PC-3 (cell line): Measurements from ENCODE around the gene ADORA3.

Experiments
- CTCF ChIP-seq: fragments of 300-600 bp; sonication (generic); conservative IDR thresholded peaks from 2 replicates; pipeline ENCODE4 v1.5.1; 2017; ENCODE audit warnings: antibody characterized with exemption, low read depth, mild to moderate bottlenecking, low read length
- EZH2phosphoT487 ChIP-seq: fragments of 300-600 bp; sonication (generic); IDR thresholded peaks from 2 replicates; pipeline ENCODE4 v1.6.1; 2018; ENCODE audit warnings: mild to moderate bottlenecking, antibody characterized with exemption, low read length, borderline replicate concordance

- no peak for TF ChIP-seq CTCF
- no peak for TF ChIP-seq EZH2phosphoT487
Measured at GRCh38 chr1:111538343-111539025, 35.1 kb upstream of the ADORA3 start.
